ENCODE data around the gene ADAM21. TPM values are rescaled to one million over a fixed set of nuclear protein-coding genes. Genes with fewer than 3 reads are reported as not detected.
"Not testable (repeated sequence)": the region's sequence is repeated elsewhere in the genome, so short reads cannot be mapped to it uniquely, and the experiment has no call there.

Gene ADAM21
- polyA plus RNA-seq, 3 donors: 0.28 to 0.47 (median 0.37) TPM

DNA sequence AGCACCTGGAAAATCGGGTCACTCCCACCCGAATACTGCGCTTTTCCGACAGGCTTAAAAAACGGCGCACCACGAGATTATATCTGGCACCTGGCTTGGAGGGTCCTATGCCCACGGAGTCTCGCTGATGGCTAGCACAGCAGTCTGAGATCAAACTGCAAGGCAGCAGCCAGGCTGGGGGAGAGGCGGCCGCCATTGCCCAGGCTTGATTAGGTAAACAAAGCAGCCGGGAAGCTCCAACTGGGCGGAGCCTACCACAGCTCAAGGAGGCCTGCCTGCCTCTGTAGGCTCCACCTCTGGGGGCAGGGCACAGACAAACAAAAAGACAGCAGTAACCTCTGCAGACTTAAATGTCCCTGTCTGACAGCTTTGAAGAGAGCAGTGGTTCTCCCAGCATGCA lies 23.5 kb downstream of the ADAM21 start:
- DNase-seq (ENCODE audit: low read depth in 3 of 3, low spot score in 2 of 3): not testable (repeated sequence)

DNA sequence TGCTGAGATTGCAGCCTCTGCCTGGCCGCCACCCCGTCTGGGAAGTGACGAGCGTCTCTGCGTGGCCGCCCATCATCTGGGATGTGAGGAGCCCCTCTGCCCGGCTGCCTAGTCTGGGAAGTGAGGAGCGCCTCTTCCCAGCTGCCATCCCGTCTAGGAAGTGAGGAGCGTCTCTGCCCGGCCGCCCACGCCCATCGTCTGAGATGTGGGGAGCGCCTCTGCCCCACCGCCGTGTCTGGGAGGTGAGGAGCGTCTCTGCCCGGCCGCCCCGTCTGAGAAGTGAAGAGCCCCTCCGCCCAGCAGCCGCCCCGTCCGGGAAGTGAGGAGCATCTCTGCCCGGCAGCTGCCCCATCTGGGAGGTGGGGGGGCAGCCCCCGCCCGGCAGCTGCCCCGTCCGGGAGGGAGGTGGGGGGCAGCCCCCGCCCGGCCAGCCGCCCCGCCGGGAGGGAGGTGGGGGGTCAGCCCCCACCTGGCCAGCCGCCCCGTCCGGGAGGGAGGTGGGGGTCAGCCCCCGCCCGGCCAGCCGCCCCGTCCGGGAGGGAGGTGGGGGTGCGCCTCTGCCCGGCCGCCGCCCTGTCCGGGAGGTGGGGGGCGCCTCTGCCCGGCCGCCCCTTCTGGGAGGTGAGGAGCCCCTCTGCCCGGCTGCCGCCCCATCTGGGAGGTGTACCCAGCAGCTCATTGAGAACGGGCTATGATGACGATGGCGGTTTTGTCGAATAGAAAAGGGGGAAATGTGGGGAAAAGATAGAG lies 25.6 kb downstream of the ADAM21 start:
- DNase-seq (ENCODE audit: low read depth in 3 of 3, low spot score in 2 of 3): not testable (repeated sequence)

- no peak for DNase-seq (ENCODE audit: low read depth in 3 of 3, low spot score in 2 of 3)
Measured at GRCh38 chr14:70489579-70490200, 37.7 kb downstream of the ADAM21 start.

DNA sequence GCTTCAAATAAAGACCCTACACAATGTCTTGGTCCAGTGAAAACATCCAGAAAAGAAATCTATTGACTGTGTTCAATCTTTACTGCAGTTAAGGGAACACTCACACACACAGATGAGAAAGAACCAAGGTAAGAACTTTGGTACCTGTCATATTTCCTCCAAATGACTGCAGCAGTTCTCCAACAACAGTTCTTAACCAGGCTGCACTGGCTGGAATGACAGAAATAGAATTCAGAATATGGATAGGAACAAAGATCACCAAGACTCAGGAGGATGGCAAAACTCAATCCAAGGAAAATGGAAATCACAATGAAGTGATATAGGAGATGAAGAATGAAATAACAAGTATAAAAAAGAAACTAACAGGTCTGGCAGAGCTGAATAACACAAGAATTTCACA lies 46.2 kb downstream of the ADAM21 start:
- no peak for DNase-seq (ENCODE audit: low read depth in 3 of 3, low spot score in 2 of 3)

Other genes starting within 250 kb of the ADAM21 start
- gene COX16, start 92.5 kb upstream of the ADAM21 start, polyA plus RNA-seq (ENCODE audit: insufficient read length in 3 of 3): 10 to 100 TPM; 76.0 to 89.2 (median 82.8) TPM
- 10 to 100 TPM; 40.2 to 43.4 (median 41.0) TPM for gene SYNJ2BP, start 35.1 kb upstream of the ADAM21 start, polyA plus RNA-seq (ENCODE audit: insufficient read length in 3 of 3)
- under 1 TPM; 0.11 to 0.16 (median 0.14) TPM for gene ADAM20, start 82.8 kb downstream of the ADAM21 start, polyA plus RNA-seq (ENCODE audit: insufficient read length in 3 of 3)
- gene MED6, start 148.5 kb downstream of the ADAM21 start, polyA plus RNA-seq (ENCODE audit: insufficient read length in 3 of 3): 10 to 100 TPM; 40.3 to 42.1 (median 40.8) TPM
- gene TTC9, start 189.7 kb downstream of the ADAM21 start, polyA plus RNA-seq (ENCODE audit: insufficient read length in 3 of 3): 1 to 10 TPM; 3.1 to 4.2 (median 3.7) TPM